ENCODE data around the gene TUBB1.

Gene TUBB1

DNA sequence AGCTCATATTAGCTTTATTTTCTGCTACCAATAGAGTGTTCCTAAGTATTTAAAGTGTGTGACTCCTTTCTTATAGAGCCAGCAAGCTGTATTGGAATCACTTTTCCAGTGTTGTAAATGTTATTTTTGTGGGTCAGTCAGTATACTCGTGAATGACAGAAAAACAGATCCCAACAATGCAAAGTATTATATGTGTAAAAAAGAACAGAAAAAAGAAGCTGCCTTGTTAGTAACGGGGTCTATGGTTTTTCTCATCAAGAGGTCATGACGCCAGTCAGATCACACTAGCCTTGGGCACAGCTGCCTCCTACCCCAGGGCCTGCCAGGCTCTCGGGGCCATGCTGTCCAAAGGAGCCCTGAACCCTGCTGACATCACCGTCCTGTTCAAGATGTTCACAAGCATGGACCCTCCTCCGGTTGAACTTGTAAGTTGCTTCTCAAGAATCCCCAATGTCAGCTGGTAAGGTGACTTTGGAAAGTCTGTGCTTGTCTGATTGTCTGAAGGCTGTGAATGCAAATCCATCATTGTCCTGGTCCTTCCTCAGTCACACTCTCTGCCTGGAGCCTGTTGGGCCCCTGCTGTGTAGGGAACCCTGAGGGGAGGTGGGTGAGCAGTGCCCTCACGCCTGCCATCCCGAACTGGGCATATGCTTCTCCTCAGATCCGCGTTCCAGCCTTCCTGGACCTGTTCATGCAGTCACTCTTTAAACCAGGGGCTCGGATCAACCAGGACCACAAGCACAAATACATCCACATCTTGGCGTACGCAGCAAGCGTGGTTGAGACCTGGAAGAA, 28.4 kb upstream of the TUBB1 start:
- Histone ChIP-seq H3K9me3 (ENCODE audit: control insufficient read depth, insufficient read depth, low read length) (no peaks in the 10 kb centered on the region), H3K4me1 (ENCODE audit: control insufficient read depth, insufficient read depth, low read length) (no peaks in the 10 kb centered on the region), H3K27me3 (ENCODE audit: control insufficient read depth, insufficient read depth, low read length) (no peaks in the 10 kb centered on the region), H3K9ac (ENCODE audit: low read depth, low read length) (no peak overlapping the region), H3K4me3 (ENCODE audit: low read depth, low read length) (no peak overlapping the region), H3K36me3 (ENCODE audit: control insufficient read depth, insufficient read depth, low read length) (peaks cover 98% of the 10 kb centered on the region), H3K27ac (ENCODE audit: low read depth, low read length) (no peak overlapping the region)

DNA sequence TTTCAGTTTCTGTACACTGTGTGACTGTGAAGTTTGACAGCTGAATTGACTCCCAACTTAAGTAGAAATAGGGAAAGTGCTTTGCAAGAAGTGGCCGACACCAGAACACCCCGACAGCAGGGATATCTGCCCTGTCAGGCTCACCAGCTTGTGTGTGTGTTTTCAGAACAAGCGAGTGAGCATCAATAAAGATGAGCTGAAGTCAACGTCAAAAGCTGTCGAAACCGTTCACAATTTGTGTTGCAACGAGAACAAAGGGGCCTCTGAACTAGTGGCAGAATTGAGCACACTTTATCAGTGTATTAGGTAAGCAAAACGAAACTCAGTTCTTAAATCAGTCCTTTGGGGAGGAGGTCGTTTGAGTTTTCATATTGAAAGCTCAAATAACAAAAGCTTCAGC, 27.5 kb upstream of the TUBB1 start:
- Histone ChIP-seq H3K9ac (ENCODE audit: low read depth, low read length) (no peak overlapping the region), H3K27me3 (ENCODE audit: control insufficient read depth, insufficient read depth, low read length) (no peaks in the 10 kb centered on the region), H3K36me3 (ENCODE audit: control insufficient read depth, insufficient read depth, low read length) (peaks cover 98% of the 10 kb centered on the region), H3K27ac (ENCODE audit: low read depth, low read length) (no peak overlapping the region), H3K9me3 (ENCODE audit: control insufficient read depth, insufficient read depth, low read length) (no peaks in the 10 kb centered on the region), H3K4me1 (ENCODE audit: control insufficient read depth, insufficient read depth, low read length) (no peaks in the 10 kb centered on the region), H3K4me3 (ENCODE audit: low read depth, low read length) (no peak overlapping the region)

DNA sequence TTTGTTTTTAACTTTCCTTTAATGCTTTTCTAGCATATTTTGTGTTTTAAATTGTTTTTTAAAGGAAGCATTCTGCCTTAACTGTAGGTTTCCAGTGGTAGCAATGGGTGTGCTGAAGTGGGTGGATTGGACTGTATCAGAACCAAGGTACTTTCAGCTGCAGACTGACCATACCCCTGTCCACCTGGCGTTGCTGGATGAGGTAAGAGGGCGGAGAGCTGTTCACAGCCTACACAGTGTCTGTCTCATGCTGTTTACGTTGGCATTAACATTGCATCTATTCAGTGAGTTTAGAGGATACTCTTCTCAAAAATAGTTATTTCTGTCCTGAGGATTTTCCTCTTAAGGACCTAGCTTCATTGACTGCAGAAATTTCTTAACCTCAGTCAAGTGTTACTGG, 26.3 kb upstream of the TUBB1 start:
- Histone ChIP-seq H3K9ac (ENCODE audit: low read depth, low read length) (no peak overlapping the region), H3K27ac (ENCODE audit: low read depth, low read length) (no peak overlapping the region), H3K27me3 (ENCODE audit: control insufficient read depth, insufficient read depth, low read length) (no peaks in the 10 kb centered on the region), H3K9me3 (ENCODE audit: control insufficient read depth, insufficient read depth, low read length) (no peaks in the 10 kb centered on the region), H3K4me3 (ENCODE audit: low read depth, low read length) (no peak overlapping the region), H3K4me1 (ENCODE audit: control insufficient read depth, insufficient read depth, low read length) (no peaks in the 10 kb centered on the region), H3K36me3 (ENCODE audit: control insufficient read depth, insufficient read depth, low read length) (peaks cover 96% of the 10 kb centered on the region)

DNA sequence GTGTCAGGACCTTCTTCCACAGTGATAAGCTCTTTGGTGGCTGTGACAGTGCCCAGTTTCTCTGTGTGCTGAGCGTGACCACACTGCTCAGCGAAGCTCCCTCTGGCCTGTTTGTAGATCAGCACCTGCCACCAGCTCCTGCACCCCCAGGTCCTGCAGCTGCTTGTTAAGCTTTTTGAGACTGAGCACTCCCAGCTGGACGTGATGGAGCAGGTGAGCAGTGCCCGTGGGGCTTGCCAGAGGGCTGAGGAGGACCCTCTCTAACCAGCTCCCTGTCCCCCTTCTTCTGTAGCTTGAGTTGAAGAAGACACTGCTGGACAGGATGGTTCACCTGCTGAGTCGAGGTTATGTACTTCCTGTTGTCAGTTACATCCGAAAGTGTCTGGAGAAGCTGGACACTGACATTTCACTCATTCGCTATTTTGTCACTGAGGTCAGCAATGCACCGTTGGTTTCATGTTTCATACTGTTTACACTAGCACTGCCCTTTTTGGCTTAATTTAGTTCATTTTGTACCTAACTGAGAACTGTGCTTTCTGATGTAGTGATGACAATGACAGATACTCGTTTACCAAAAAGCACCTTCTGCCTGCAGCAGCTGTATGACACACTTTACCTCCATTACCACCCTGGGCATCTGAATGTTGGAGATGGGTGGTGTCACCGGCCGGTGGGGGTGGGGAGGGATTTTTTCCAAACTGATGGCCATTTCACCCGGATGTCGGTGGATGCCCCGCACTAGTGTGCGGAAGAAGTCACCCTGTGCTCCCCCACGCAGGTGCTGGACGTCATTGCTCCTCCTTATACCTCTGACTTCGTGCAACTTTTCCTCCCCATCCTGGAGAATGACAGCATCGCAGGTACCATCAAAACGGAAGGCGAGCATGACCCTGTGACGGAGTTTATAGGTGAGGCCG, 25.6 kb upstream of the TUBB1 start:
- H3K4me1 ChIP-seq (ENCODE audit: control insufficient read depth, insufficient read depth, low read length) = no peaks in the 10 kb centered on the region
- no peak overlapping the region for H3K27ac ChIP-seq (ENCODE audit: low read depth, low read length)
- H3K27me3 ChIP-seq (ENCODE audit: control insufficient read depth, insufficient read depth, low read length) = no peaks in the 10 kb centered on the region
- no peak overlapping the region for H3K9ac ChIP-seq (ENCODE audit: low read depth, low read length)
- H3K4me3 ChIP-seq (ENCODE audit: low read depth, low read length) = no peak overlapping the region
- H3K9me3 ChIP-seq (ENCODE audit: control insufficient read depth, insufficient read depth, low read length) = no peaks in the 10 kb centered on the region
- H3K36me3 ChIP-seq (ENCODE audit: control insufficient read depth, insufficient read depth, low read length) = peaks cover 89% of the 10 kb centered on the region

DNA sequence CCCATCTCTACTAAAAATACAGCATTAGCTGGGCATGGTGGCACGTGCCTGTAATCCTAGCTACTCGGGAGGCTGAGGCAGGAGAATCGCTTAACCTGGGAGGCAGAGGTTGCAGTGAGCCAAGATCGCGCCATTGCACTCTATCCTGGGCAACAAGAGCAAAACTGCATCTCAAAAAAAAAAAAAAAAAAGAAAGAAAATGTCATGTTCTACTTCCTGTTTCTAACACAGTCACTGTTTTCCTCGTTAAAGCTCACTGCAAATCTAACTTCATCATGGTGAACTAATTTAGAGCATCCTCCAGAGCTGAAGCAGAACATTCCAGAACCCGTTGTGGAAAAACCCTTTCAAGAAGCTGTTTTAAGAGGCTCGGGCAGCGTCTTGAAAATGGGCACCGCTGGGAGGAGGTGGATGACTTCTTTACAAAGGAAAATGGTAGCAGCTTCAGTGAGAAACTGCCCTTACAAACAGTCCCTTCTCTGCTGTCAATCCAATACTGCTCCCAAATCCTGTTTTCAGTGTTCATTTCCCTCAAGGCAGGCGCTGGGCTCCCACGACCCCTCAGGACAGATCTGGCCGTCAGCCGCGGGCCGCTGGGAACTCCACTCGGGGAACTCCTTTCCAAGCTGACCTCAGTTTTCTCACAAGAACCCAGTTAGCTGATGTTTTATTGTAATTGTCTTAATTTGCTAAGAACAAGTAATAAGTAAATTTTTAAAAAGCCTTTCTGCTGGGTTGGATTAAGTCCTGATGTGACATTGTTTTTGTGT, 24.7 kb upstream of the TUBB1 start:
- H3K27ac ChIP-seq (ENCODE audit: low read depth, low read length) = no peak overlapping the region
- no peaks in the 10 kb centered on the region for H3K4me1 ChIP-seq (ENCODE audit: control insufficient read depth, insufficient read depth, low read length)
- no peak overlapping the region for H3K9ac ChIP-seq (ENCODE audit: low read depth, low read length)
- H3K9me3 ChIP-seq (ENCODE audit: control insufficient read depth, insufficient read depth, low read length) = no peaks in the 10 kb centered on the region
- H3K36me3 ChIP-seq (ENCODE audit: control insufficient read depth, insufficient read depth, low read length) = peaks cover 79% of the 10 kb centered on the region
- H3K4me3 ChIP-seq (ENCODE audit: low read depth, low read length) = no peak overlapping the region
- H3K27me3 ChIP-seq (ENCODE audit: control insufficient read depth, insufficient read depth, low read length) = no peaks in the 10 kb centered on the region

DNA sequence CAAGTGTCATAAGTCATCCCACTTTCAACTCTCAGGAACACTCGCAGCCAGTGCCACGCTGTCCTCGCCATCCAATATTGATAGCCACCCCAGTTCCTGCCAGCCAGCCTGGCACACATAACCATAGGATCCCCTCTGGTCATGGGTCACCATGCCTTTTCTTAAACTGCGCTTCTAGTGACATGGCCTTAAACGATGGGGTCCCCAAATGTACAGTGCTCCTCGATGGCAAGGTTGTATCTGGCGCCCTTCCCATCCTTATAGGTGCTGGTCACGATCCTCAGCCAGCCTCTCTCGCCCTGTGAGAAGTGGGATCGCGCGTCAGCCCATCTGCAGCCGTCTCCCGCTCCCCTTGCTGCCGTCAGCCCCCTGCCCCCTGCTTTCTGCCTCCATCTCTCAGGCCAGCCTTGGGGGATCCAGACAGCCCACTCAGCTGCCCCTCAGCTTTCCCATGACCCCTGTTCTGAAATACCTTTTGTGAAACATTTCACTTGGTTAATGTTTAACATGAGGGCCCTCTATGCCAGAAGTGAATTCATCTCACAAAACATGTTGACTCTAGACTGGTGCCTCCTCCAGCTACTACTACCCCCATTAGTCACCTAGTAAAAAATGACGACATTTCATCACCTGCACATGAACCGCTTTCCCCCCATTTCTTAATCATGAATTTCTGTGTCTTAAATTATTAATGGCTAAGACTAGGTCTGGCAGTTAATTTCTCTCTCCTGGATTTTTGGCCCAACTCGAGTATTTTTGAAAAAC, 23.6 kb upstream of the TUBB1 start:
- Histone ChIP-seq H3K27me3 (ENCODE audit: control insufficient read depth, insufficient read depth, low read length) (no peaks in the 10 kb centered on the region), H3K36me3 (ENCODE audit: control insufficient read depth, insufficient read depth, low read length) (peaks cover 70% of the 10 kb centered on the region), H3K9ac (ENCODE audit: low read depth, low read length) (no peak overlapping the region), H3K4me3 (ENCODE audit: low read depth, low read length) (no peak overlapping the region), H3K27ac (ENCODE audit: low read depth, low read length) (no peak overlapping the region), H3K9me3 (ENCODE audit: control insufficient read depth, insufficient read depth, low read length) (no peaks in the 10 kb centered on the region), H3K4me1 (ENCODE audit: control insufficient read depth, insufficient read depth, low read length) (no peaks in the 10 kb centered on the region)

DNA sequence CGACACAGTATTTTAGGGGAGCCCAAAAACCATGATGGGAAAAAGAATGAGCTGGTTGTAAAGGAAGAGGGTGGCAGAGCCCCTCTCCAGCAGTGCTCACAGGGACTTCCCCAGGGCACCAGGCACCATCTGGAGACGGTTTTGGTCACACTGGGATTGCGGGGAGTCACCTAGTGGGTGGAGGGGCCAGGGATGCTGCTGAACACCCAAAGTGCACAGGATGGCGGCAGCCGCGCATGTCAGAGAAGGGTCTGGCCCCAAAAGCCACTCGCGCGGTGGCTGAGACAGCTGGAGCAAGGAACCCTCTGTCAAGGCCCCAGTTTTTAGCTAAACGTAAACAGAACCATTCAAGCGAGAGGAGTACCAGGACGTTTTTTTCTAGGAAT, 23.0 kb upstream of the TUBB1 start:
- H3K9me3 ChIP-seq (ENCODE audit: control insufficient read depth, insufficient read depth, low read length) = no peaks in the 10 kb centered on the region
- H3K36me3 ChIP-seq (ENCODE audit: control insufficient read depth, insufficient read depth, low read length) = peaks cover 65% of the 10 kb centered on the region
- no peak overlapping the region for H3K27ac ChIP-seq (ENCODE audit: low read depth, low read length)
- no peak overlapping the region for H3K9ac ChIP-seq (ENCODE audit: low read depth, low read length)
- H3K4me3 ChIP-seq (ENCODE audit: low read depth, low read length) = no peak overlapping the region
- H3K27me3 ChIP-seq (ENCODE audit: control insufficient read depth, insufficient read depth, low read length) = no peaks in the 10 kb centered on the region
- no peaks in the 10 kb centered on the region for H3K4me1 ChIP-seq (ENCODE audit: control insufficient read depth, insufficient read depth, low read length)

DNA sequence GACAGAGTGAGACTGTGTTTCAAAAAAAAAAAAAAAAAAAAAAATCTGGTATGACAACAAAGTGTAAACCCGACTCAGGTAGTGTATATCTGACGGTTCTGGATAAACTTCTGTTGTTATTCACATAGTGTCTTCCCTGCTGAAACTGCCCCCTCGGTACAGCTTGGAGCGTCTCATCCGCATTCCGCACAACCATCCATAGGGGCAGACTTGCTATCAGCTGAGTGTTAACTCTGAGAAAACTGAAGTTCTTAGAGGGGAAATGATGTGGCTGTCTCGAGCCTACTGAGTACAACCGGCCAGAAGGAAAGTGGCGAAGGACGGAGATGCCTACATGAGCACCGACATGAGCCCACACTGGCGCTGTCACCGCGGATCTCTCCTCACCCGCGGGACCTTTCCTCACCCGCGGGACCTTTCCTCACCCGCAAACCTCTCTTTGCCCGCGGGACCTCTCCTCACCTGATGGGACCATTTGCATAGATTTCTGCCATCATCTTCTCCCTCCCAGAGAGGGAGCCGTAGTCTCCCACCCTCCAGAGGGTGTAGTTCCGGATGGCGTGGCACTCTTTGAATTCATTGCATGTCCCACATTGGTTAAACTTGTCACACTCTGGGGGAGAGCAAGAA, 22.0 kb upstream of the TUBB1 start:
- Histone ChIP-seq H3K27me3 (ENCODE audit: control insufficient read depth, insufficient read depth, low read length) (no peaks in the 10 kb centered on the region), H3K4me1 (ENCODE audit: control insufficient read depth, insufficient read depth, low read length) (no peaks in the 10 kb centered on the region), H3K27ac (ENCODE audit: low read depth, low read length) (no peak overlapping the region), H3K9me3 (ENCODE audit: control insufficient read depth, insufficient read depth, low read length) (no peaks in the 10 kb centered on the region), H3K4me3 (ENCODE audit: low read depth, low read length) (no peak overlapping the region), H3K9ac (ENCODE audit: low read depth, low read length) (no peak overlapping the region), H3K36me3 (ENCODE audit: control insufficient read depth, insufficient read depth, low read length) (peaks cover 58% of the 10 kb centered on the region)

DNA sequence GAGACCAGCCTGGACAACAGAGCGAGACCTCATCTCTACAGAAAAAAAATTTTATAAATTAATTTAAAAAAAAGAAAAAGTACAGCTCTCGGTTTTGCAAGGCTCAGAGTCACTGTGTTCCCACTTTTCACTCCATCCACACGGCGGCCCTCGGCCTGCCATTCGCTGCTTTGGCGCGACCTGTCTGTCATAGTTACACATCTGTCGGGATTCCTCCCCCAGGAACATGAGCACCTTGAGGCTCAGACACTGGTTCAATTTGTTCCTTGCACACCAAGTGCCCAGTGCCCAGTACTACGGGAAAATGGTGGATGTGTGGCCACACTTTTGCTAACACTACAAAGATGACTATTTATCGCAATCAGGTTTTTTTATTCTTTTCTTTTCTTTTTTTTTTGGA, 20.6 kb upstream of the TUBB1 start:
- Histone ChIP-seq H3K27ac (ENCODE audit: low read depth, low read length) (no peak overlapping the region), H3K9me3 (ENCODE audit: control insufficient read depth, insufficient read depth, low read length) (no peaks in the 10 kb centered on the region), H3K4me1 (ENCODE audit: control insufficient read depth, insufficient read depth, low read length) (no peaks in the 10 kb centered on the region), H3K9ac (ENCODE audit: low read depth, low read length) (no peak overlapping the region), H3K36me3 (ENCODE audit: control insufficient read depth, insufficient read depth, low read length) (peaks cover 44% of the 10 kb centered on the region), H3K27me3 (ENCODE audit: control insufficient read depth, insufficient read depth, low read length) (no peaks in the 10 kb centered on the region), H3K4me3 (ENCODE audit: low read depth, low read length) (no peak overlapping the region)

DNA sequence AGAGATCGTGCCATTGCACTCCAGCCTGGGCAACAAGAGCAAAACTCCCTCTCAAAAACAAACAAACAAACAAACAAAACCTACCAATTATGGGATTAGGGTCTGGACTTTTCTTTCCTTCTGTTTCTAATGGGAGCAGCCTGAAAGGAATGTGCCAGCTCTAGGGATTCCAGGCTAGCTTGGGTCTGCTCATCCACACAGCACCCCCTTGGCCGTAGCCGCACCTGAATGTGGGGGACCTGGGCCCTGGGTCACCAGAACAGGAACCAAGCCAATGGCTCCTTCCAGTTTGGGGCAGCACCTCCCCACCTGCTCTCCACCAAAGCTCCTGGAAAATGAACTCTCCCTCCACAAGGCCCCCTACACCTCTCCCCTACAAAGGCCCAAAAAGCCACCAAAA, 18.9 kb upstream of the TUBB1 start:
- Histone ChIP-seq H3K36me3 (ENCODE audit: control insufficient read depth, insufficient read depth, low read length) (peaks cover 27% of the 10 kb centered on the region), H3K27me3 (ENCODE audit: control insufficient read depth, insufficient read depth, low read length) (no peaks in the 10 kb centered on the region), H3K4me3 (ENCODE audit: low read depth, low read length) (no peak overlapping the region), H3K4me1 (ENCODE audit: control insufficient read depth, insufficient read depth, low read length) (no peaks in the 10 kb centered on the region), H3K9ac (ENCODE audit: low read depth, low read length) (no peak overlapping the region), H3K9me3 (ENCODE audit: control insufficient read depth, insufficient read depth, low read length) (no peaks in the 10 kb centered on the region), H3K27ac (ENCODE audit: low read depth, low read length) (no peak overlapping the region)

All from HUES48 (cell line).